HG03159 (cell line): Measurements from ENCODE around the gene DUSP3.

Experiments
- ATAC-seq: cut with Tn5 transposase; IDR thresholded peaks from one replicate; pipeline ENCODE4 v1.9.1; 2021; ENCODE audit warnings: mild to moderate bottlenecking, moderate library complexity; ENCODE audit not compliant: unreplicated experiment

The DUSP3 gene

DNA sequence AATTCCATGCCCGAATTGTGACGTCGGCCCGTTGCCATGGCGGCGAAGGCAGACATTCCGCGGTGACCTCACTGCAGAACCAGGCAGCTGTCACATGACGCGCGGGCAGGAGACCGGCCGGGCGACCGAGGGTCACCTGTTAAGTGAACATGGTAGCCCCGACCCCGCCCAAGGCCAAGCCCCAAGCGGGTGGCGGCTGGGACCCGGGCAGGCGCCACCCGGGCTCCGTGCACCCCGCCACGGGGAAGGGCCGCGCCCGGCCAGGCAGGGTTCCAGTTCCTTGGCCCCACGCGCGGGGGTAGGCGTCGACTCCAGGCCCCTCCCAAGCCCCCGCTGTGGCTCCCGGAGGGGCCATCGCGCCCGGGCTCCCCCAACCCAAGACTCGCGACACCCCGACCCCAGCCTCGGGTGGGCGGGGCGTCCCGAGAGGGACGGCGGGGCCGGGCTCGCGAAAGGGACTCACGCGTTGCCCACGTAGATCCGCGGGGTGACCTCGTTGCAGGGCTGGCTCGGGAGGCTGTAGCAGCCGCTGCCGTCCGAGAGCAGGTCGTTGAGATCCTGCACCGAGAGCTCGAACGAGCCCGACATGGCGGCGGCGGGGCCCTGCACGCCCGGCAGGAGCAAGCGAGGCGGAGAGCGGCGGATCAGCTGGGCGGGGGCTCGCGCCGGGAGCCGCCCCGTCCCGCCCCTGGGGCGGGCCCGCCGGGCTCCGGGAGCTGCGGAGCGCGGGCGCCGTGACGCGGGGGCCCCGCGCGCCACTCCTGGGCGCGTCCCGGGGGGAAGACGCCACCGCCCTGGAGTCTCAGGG is at the start of gene DUSP3:
DUSP3 (minus strand) TSS at position 641 of the 808 bp plus-strand sequence; CDS start at position 588, 53 bp downstream.
- peak; percentile 77 for ATAC-seq

DNA sequence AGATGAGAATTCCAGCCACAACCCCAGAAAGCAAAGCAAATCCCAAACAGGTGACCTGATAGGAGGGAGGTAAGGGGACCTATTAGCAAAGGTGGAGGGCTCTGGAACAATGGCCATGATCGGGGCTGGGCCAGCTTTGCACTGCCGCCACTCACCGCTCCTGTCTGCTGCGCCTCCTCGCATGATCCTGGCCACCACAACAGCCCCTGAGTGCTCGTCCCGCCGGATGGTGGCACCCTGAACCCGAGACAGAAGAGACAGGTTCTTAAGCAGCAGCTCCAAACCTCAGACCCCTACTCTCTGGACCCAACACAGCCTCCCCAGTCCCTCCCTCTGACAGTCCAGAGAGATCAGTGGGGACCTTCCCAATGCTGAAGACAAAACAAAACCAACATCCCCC is 48.8 kb upstream of the DUSP3 start:
- ATAC-seq: no peak

DNA sequence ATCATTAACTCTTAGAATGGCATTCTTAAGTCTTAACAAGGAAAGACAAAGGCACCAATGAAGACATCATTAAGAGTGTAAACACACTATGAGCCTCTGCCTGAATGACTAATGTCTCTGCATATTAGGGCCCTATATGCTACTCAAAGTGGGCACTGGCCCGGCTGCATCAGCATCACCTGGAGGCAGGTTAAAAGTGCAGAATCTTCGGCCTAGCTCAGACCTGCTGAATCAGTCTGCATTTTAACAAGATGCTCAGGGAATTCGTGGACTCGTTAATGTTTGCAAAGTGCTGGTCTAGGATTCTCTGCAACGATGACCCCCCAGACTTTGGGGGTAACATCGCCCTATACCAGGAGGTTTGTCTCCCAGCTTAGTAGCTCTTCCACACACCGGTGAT is 47.4 kb upstream of the DUSP3 start:
- no peak for ATAC-seq

DNA sequence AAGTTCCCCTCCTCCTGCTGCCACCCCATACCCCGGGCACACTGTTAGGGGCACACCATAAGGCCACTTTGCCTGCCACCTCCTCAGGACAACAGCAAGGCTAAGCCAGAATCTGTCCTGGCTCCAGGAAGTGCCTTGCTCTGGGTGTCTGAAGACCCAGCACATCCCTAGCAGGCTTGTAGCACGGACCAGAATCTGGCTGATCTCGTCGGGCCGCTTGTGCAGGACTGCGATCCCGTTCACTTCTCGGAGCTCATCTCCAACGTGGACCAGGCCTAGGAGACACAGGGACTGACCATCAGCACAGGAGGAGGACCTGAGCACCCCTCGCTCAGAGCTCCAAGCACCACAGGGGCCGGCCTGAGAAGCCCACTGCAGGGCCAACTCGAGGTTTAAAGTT is 46.8 kb upstream of the DUSP3 start:
- no peak for ATAC-seq

DNA sequence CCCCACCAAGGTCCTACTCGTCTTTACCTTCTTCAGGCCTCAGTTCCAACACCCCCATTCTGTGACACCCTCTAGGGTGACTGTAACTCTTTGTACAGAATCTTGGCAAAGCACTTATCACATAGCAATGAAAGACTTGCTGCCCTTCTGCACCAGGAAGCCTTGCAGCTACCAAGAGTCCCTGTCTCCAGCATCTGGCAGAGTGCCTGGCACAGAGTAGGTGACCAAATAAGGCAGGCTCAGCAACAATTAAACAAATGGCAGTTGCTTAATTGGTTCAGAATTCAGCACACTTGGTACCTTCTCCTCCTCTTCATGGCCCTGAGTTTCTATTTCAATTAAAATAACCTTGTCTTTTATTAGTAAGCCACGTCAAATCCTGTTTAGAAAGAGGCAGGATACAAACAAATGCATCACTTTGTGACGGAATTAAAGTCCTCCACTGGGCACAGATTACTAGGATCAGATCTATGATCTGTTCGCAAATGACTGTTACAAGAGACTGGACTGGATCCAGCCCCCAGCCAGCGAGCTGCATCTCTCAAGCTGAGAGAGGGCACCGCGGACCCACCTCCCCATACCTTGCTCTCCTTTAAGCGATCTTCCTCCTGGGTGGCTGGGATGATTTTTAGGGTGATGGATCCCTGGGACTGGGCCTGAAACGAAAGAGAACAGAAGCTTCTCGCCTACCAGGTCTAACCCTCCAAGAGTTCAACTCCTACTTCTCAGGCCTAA is 44.7 kb upstream of the DUSP3 start:
- ATAC-seq: no peak

DNA sequence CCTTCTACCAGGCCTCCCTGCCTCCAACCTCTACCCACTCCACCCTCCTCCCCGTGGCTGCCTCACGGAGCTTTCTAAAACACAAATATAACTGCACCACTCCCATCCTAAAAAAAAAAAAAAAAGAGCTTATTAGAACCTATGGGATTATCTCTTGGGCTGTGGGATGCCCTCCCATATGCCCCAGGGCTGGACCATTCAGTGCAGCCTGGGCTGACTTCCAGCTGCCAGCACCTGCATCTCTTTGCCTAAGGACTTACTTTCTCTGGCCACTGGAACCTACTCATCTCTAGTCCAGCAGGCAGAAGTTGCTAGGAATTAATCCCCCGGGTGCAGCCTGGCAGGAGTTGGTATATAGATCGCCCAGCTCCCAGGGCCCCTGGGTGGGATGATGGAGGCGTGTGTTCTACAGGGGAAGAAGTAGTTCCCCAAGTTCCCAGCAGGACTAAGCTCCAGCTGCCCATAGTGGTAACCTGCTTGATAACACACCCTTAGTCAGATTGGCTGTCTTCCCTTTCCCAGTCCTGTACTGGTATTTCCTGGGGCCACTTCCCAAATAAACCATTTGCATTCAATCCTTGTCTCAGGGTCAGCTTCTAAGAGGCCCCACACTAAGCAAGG is 43.9 kb upstream of the DUSP3 start:
- ATAC-seq: no peak

DNA sequence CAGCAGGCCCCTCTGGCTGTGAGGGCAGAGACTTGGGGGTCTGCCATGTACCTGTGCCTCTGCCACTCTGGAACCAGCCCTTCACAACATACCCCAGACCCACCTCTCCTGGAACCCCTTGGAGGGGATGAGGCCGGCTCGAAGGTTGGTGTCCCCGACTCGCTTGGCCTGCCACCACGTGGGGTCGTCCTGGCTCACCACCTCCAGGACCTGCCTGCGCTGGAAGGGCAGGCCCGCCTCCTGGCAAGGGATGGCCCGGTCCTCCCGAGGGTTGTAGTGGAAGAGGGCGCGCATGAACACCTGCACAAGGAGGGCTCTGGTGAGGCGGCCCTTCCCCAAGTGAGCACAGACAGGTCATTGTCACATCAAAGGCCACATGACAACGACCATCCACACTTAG is 42.0 kb upstream of the DUSP3 start:
- no peak for ATAC-seq

DNA sequence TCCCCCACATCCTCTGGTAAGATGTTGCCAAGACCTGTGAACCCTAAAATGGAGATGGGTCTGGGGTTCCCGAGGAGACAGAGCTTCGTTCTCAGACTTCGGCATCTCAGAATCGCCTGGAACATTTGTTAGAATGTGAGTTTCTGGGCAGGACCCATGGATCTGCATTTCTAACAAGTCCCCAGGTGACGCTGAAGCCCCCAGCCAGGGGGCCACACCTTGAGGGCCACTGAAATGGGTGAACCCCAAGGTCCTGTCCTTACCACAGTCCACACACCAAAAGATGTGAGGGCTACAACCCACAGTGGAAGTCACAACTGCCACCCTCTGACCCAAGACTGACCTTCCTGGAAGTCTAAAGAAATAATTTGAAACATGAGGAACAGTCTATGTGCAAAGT is 40.2 kb upstream of the DUSP3 start:
- ATAC-seq: no peak

DNA sequence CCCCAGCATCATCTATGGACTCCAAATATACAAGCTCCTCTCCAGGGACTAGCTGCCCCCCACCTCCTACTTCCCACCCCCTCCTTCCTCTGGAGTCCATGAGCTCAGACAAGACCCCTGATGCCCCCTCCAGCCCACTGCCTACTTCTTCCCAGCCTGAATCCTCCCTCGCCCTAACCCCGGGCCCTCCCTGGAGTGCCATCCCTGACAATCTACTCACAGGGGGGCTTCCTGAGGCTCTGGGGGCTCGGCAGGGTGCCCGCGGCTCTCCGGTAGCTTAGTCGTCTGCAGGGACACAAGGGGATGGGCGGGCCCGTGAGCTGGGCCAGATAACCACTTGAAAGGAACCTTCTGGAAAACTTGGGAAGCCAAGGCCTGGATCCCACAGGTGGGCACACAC is 39.0 kb upstream of the DUSP3 start:
- ATAC-seq: no peak

DNA sequence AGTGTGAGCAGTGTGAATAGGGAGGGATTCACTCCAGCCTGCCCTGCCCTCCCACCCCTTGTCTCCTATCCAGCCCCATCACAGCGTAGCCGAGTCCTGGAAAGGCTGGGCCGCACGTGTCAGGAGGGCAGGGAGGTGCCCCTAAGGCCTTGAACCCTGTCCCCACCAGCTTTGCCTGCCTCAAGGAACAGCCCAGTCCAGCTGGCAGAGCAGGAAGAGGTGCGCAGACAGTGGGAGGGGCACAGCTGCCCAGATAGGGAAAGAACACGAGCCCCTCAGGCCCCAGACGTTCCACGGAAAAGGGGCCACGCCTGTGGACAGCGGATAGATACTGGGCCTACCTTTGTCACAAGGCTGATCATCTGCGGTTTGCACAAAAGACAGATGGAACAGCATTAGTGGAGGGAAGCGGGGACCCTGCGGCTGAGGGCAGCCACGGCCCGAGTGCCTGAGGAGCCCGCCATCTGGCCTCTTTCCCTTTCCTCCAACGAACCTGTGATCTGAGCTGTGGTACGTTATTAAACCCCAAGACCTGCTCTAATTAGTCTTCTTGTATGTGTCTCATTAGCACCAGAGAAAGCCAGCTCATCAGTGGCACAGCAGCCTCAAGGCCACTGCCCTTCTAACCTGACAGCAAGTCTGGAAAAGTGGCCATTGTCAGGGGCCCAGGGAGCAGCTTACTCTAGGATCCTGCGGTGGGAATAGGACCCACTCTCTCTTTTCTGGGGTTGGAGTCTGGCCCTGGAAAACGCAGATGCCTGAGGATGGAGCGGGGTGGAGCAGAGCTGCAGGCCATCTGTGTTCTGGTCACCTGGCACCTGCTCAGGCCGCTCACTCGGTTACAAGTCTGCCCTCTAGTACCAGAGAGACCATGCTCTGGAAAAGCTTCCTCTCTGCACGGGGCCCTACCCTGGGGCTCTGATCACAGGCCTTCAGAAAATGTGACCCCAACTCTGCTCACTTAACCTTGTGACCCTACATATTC is 37.9 kb upstream of the DUSP3 start:
- no peak for ATAC-seq

DNA sequence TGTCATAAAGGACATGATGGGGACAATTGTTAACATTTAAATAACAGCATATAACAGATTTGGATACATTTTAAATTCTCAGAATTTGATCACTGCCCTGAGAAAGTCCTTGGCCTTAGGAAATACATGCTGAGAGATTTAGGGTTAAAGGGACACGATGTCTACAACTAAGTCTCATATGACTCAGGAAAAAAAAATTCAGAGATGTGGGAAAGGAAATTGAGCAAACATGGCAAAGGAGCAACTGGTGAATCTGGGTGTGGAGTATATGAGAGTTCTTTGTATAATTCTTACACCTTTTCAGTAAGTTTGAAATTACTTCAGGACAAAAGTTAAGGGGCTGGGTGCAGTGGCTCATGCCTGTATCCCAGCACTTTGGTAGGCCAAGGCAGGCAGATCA is 35.9 kb upstream of the DUSP3 start:
- ATAC-seq: no peak

DNA sequence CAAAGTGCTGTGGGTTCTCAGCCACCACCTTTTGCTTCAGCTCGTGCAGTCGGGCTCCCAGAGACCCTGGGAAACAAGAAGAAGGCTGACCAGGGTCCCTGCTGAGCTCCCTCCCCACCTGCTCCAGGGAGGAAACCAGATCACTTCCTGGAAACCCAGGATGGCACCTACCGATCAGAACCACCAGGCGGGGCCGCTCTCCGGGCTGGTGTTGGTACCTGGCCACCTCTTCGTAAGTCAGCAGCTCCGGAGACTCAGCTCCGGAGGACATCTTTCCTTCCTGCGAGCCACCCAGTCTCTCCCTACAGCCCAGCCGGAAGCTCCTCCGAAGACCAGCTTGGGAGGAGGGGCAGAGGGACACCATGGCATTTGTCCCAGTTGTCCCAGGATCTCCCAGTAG is 35.2 kb upstream of the DUSP3 start:
- ATAC-seq: no peak

DNA sequence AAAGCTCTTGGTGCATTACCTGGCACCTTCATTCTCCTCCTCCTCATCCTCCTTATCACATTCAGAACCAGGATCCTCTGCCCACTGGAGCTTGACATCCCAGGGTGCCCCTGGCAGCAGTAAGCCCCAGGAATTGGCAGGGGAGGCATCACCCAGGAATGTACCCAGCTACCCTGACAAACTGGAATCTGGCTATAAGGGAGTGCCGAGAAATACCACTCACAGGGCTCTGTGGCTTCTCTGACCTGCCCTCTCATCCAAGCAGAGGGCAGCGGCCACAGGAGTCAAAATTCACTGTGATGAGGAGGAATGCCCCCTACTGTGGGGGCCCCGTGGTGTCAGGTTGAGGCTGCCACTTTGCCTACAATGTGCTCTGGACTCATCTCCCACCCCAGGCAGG is 34.6 kb upstream of the DUSP3 start:
- ATAC-seq: no peak

DNA sequence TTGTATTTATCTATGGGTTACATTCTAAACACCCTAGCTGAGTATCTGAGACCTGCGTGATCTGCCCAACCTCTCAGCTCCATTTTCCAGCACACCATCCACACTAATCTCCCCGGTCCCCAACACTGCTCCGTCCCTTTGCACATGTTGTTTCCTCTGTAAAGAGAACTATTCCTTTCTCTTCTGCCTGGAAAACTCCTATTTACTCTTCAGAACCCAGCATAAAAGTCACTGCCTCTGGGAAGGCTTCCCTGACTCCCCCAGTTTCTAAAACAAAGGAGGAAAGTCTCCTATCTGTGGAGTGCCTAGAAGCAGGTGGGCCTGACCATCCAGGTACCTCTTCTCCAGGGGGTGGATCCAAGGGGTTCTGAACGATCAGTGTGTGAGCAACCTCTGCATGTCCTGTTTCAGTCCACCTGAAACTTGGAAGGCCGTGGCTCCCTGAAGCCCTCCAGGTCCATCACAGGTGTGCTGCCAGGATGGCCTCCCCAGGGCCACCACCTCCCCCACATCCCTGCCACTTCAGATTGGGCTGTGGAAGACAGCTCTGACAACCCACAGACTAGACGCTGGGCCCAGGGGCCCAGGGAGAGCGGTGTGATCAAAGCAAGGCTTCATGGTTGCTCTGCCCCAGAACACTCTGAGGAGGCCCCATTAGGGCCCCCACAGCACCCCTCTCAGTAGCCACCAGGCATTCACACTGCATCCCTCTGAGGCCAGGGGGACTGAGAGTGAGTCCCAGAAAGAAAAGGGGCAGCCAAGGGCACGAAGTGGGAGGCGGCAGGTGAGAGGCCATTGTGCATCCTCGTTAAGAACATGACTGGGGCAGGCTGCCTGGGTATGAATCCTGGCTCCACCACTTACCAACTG is 33.9 kb upstream of the DUSP3 start:
- no peak for ATAC-seq

DNA sequence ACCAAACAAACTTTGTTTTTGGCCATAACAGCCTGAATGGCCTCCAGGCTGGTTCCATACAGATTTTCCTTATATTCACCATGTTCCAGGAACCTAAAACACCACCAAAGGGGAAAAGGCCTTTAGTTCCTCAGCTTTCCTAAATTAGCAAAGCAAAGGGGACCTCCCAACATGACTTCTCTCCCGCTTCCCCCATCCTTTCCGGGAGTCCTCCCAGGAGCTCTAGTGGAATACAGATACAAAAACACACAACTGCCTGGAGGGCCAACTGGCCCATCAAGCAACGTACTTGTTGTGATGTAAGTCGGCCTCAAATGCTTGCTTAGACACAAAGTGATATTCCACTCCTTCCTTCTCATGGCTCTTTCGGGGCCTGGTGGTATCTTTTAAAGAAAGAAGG is 32.0 kb upstream of the DUSP3 start:
- no peak for ATAC-seq

DNA sequence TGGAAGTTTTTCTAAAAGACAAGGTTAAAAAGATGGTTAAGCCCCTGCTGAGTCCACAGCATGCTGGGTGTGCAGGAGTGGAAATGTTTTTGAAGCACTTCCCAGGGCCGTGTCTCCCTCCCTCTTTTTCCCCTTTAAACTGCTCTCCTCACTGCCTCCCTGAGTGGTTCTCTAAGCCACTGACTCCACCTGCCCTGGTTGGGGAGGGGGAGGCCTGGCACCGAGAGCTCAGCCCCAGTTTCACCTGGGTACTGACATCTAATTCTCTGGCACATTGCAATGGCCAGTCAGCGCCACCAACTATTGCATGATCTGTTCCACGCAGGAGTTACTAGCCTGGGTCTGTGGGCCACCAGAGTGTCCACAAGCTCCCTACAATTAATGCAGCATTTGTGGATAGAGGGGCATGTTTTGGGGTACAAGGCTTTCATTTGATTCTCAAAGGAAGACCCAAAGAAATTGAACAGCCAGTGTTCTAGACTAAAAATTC is 31.5 kb upstream of the DUSP3 start:
- no peak for ATAC-seq

DNA sequence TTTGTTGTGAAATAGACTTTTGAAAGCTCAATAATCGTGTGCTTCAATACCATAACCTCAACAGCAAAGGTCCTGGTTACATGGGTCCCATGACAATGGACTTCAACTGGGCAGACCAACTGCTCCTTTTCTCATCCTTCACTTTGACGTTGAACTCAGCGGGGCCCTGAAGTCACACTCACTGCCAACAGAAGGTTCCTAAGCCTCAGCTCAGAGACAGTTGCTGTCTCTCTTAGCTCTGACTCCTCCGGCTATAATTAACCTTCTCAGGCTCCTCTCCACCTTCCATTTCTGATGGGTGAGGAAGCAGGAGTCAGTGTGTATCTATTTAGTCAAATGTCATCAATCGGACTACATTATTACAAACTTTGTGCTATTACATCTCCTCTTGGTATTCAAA is 30.3 kb upstream of the DUSP3 start:
- ATAC-seq: no peak

DNA sequence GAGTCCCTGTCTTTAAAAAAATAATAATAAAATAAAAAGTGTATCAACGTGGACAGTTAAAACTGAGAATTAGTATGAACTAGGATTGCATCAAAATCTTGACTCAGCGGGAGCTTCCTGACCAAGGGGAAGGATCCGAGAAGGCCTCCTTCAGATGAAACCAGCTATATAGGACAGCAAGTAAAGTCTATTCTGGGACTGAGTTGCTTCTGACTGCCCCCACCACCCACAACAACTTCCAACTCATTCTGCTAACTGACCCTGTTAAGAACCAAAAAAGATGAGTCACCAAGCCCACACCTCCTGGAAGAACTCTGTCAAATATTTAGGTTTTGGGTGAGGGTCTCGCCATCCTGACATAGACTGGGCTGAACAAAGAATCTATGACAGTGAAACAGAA is 29.3 kb upstream of the DUSP3 start:
- ATAC-seq: no peak

DNA sequence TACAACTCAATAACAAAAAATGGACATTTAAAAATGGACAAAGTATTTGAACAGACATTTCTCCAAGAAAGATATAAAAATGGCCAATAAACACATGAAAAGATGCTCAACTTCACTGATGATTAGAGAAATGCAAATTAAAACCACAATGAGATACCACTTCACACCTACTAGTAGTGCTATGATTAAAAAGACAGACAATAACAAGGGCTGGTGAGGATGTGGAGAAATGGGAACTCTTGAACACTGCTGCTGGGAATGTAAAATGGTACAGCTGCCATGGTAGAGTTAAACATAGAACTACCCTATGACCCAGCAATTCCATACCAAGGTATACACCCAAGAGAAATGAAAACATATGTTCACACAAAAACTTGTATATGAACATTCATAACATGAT is 26.3 kb upstream of the DUSP3 start:
- ATAC-seq: no peak

DNA sequence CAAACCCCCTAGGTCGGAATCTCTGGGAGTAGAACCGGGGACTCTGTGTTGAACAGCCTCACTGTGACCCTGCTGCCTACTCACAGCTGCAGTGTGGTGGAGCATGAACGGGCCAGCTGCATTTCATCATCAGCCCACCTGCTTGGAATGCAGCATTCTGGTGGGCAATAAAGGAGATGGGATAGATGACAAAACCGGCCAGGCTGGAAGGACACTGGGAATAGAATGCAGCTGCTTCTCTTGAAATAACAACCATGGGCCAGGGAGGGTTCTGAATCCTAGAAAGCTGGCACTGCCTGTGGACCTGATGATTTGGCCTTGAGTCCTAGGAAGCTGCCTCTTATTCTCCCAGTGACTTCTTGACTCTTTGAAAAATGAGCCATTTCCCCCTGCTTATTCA is 25.0 kb upstream of the DUSP3 start:
- no peak for ATAC-seq
